ENCODE results near the gene CCR3.

DNA sequence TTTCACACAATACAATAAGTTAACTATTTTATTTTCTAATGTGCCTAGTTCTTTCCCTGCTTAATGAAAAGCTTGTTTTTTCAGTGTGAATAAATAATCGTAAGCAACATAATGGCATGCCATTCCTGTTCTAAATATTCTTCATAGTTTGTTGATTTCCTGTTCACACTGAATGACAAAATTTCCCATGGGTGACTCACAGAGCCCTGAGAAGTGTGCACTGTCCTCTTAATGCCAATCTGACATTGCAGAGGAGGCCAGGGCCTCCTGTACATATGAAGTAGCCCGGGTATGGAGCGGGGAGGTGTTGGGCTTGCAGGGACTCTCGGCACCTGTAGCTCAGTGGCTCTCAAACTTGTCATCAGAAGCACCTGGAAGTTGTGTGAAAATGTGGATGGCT is 24.3 kb downstream of the CCR3 start:
- no peak for TF ChIP-seq CTCF (IDR thresholded peaks at IDR 0.05; ENCODE audit: low read depth, low read length)
- TF ChIP-seq, protein P1, sequence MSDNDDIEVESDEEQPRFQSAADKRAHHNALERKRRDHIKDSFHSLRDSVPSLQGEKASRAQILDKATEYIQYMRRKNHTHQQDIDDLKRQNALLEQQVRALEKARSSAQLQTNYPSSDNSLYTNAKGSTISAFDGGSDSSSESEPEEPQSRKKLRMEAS (IDR thresholded peaks at IDR 0.05; ENCODE audit: low read depth, low read length) = no peak
- no peak for TF ChIP-seq POLR2A (IDR thresholded peaks at IDR 0.05; ENCODE audit: extremely low read depth, insufficient read length)
- TF ChIP-seq MYC (IDR thresholded peaks at IDR 0.05; ENCODE audit: low read depth, low read length) = no peak
